ENCODE results near the gene SIAH1. TPM values are rescaled to one million over a fixed set of nuclear protein-coding genes. Genes with fewer than 3 reads are reported as not detected.

SIAH1 gene
- total RNA-seq, 2 experiments from 2014 or later: 13.5 to 13.7 TPM

DNA sequence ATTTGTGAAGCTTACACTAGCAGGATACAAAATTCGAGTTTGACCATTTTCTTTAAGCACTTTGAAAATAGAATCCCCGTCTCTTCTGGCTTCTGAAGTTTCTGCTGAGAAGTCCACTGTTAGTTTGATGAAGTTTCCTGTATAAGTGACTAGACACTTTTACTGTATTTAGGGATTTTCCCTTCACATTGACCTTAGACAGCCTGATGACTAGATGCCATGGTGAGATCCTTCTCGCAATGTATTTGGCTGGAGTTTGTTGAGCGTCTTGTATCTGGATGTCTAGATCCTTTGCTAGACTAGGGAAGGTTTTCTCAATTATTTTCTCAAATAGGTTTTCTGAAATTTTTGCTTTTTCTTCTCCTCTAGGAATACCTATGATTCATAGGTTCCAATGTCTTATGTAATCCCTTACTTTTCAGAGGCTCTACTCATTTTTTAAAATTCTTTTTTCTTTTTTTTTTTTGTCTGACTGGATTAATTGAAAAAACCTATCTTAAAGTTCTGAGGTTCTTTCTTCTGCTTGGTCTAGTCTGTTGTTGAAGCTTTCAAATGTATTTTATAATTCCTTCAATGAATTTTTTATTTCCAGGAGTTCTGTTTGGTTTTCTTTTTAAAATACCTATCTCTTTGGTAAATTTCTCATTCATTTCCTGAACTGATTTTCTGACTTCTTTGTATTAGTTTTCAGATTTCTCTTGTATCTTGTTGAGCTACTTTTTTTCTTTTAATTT is 74.1 kb downstream of the SIAH1 start:
- Mint-ChIP-seq H3K9me3 (peaks cover 52% of the 10 kb centered on the region), H3K27ac (no peak overlapping the region), H3K27me3 (no peaks in the 10 kb centered on the region), H3K4me1 (peaks cover 9% of the 10 kb centered on the region), H3K36me3 (ENCODE audit: low read depth) (peaks cover 84% of the 10 kb centered on the region), H3K4me3 (no peak overlapping the region)
- POLR2A ChIA-PET: no interaction called here
- CTCF ChIA-PET: interaction anchor here (0.7 kb wide), 1 partner anchor 24 kb away, joined by 3 read pairs; no protein-coding TSS in a partner anchor
- DNase-seq: no peak

Other genes starting within 250 kb of the SIAH1 start
- gene ABCC12, start 229.4 kb downstream of the SIAH1 start, total RNA-seq: not detected
- gene LONP2, start 141.1 kb downstream of the SIAH1 start, total RNA-seq: 10 to 100 TPM; 62.8 to 68.2 TPM
- under 1 TPM in 1 of 2 experiments, not detected in 1; 0.10 TPM for gene ABCC11, start 137.9 kb downstream of the SIAH1 start, total RNA-seq
- 10 to 100 TPM; 65.1 to 92.9 TPM for gene N4BP1, start 224.8 kb upstream of the SIAH1 start, total RNA-seq